Kidney epithelial cell (primary cell): ENCODE measurements around the gene ANKS1B. TPM values are rescaled to one million over a fixed set of nuclear protein-coding genes. Genes with fewer than 3 reads are reported as not detected.

Source experiments
- DNase-seq: peaks from one replicate; pipeline ENCODE4 v3.0.0-alpha.2; 2010; ENCODE audit warnings: low read depth
- H3K27me3 ChIP-seq: 2 replicates; pipeline ENCODE4 v1.6.0; 2011; ENCODE audit warnings: low read length; ENCODE audit not compliant: control insufficient read depth, insufficient read depth
- H3K36me3 ChIP-seq: 2 replicates; pipeline ENCODE4 v1.5.1; 2011; ENCODE audit warnings: low read length; ENCODE audit not compliant: control insufficient read depth, insufficient read depth
- H3K4me3 ChIP-seq: 2 replicates; pipeline ENCODE4 v1.5.1; 2011; ENCODE audit warnings: low read depth, mild to moderate bottlenecking, control low read depth, low read length
- total RNA-seq: library from RNA; depleted of rRNA; stranded (reverse); fragments of >200 nt; gene quantifications from 2 replicates; pipeline ENCODE4 v1.2.3, GENCODE V29; 2015
- TF ChIP-seq, protein P1 (sequence below): IDR thresholded peaks from 2 replicates; pipeline ENCODE4 v1.5.1; 2011; ENCODE audit warnings: mild to moderate bottlenecking, moderate library complexity, low read length, control low read depth, inconsistent platforms; ENCODE audit not compliant: insufficient read depth, poor library complexity, severe bottlenecking

ANKS1B gene
- total RNA-seq, 1 donor from 2014 or later, result 0.13 TPM

DNA sequence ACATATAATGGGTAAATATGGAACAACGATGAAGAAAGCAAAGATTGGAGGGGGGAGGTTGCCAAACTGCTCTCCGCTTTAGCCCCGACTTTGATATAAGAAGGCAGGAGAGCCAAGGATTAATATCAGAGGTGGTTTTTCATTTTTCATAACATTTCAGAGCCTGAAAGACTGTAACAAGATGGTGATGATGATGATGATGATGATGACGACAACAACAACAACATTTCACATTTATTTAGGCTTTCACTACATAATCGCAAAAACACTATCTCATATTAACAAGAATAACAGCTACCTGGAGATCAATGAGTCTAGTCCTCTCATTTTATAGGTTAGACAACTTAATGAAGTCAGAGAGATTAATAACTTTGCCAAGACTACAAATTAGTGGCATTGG, 86.1 kb downstream of the ANKS1B start:
- no peaks in the 10 kb centered on the region for H3K27me3 ChIP-seq
- H3K36me3 ChIP-seq, result no peaks in the 10 kb centered on the region
- no peak for DNase-seq
- H3K4me3 ChIP-seq, result no peak overlapping the region
- TF ChIP-seq, protein P1, sequence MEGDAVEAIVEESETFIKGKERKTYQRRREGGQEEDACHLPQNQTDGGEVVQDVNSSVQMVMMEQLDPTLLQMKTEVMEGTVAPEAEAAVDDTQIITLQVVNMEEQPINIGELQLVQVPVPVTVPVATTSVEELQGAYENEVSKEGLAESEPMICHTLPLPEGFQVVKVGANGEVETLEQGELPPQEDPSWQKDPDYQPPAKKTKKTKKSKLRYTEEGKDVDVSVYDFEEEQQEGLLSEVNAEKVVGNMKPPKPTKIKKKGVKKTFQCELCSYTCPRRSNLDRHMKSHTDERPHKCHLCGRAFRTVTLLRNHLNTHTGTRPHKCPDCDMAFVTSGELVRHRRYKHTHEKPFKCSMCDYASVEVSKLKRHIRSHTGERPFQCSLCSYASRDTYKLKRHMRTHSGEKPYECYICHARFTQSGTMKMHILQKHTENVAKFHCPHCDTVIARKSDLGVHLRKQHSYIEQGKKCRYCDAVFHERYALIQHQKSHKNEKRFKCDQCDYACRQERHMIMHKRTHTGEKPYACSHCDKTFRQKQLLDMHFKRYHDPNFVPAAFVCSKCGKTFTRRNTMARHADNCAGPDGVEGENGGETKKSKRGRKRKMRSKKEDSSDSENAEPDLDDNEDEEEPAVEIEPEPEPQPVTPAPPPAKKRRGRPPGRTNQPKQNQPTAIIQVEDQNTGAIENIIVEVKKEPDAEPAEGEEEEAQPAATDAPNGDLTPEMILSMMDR, result no peak

DNA sequence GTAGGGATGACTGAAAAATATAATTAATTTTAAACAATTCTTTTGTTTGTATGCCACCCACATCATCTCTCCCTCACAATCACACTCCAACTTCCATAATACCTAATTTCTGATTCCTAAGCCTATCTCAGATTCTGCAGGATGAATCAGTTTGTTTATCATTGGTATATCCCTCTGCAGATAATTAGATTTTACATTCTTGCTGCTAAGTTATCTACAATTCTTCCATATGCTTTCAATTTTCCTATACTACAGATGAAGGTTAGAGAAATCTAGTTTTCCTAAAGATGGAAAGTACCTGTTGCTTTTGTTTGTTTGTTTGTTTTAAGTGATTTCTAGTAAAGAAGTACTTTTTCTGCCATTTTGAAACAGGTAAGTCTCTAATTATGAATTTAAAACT, 105.3 kb downstream of the ANKS1B start:
- no peak for DNase-seq
- Histone ChIP-seq H3K4me3 (no peak overlapping the region), H3K36me3 (no peaks in the 10 kb centered on the region), H3K27me3 (no peaks in the 10 kb centered on the region)
- TF ChIP-seq, protein P1, result no peak

DNA sequence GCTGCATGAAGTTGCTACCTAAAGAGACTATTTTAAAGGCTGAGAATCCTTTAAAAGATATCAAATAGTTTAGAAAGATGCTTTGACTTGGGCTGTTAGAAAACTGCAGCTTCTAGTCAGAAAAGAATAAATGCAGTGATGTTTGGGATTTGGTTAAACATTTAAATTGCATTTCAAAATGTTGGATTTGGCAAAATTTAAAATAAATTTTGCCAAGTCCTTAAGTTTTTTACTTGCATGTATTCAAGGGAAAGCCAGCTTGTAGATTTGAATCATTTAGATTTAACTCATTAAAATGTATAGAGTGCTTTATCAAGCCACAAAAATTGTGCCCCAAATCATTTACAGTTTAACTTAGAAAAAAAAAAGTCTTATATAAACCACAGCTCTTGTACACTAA, 109.7 kb downstream of the ANKS1B start:
- Histone ChIP-seq H3K4me3 (no peak overlapping the region), H3K36me3 (no peaks in the 10 kb centered on the region), H3K27me3 (no peaks in the 10 kb centered on the region)
- TF ChIP-seq, protein P1, result no peak
- DNase-seq, result no peak

DNA sequence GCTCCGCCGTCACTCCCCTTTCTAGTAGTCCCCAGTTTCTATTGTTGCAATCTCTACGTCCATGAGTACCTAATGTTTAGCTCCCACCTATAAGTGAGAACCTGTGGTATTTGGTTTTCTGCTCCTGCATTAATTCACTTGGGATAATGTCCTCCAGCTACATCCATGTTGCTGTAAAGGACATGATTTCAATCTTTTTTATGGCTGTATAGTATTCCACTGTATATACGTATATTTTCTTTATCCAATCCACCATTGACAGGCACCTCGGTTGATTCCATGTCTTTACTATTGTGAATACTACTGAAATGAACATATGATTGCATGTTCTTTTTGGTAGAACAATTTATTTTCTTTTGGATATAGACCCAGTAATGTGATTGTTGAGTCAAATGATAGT, 114.7 kb downstream of the ANKS1B start:
- no peak overlapping the region for H3K4me3 ChIP-seq
- no peaks in the 10 kb centered on the region for H3K36me3 ChIP-seq
- no peaks in the 10 kb centered on the region for H3K27me3 ChIP-seq
- DNase-seq, result no peak
- TF ChIP-seq, protein P1, result no peak

DNA sequence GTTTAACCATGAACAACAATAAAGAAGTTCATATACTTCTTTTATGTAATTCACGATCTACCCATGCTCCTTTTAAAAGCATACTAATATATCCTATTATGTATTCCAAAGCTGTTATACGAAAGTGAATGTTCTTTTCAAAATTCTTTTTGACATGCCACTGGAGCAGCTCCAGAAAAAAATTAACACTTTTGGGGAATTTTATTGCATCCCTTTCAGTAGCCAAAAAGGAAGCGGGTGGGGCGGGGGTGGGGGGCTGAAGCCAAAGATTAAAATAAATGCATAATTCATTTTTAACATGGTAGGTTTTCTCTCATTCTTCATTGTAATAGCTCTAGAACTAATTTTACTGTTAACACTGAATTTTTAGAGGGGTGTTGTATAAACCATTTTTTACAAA, 123.0 kb downstream of the ANKS1B start:
- H3K27me3 ChIP-seq, result no peaks in the 10 kb centered on the region
- H3K36me3 ChIP-seq, result no peaks in the 10 kb centered on the region
- H3K4me3 ChIP-seq, result no peak overlapping the region
- TF ChIP-seq, protein P1, result no peak
- DNase-seq, result no peak

DNA sequence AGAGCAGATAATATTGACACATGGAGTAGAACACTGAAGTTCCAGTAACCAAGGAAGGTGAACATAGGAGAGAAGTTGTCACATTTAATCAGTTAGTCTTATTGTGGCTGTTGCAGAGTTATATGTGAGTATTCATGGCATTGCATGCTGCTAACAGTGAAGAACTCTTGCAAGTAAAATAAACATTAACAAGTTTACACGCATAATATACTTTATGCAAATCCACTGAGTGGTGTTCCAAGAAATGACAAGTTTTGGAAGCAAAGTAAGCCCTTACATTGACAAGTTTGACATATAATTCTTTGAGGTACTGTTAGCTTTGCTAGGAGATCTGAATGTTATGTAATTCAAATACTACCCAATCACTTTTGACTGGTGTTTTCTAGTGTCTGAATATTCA, 125.6 kb downstream of the ANKS1B start:
- TF ChIP-seq, protein P1, result no peak
- Histone ChIP-seq H3K36me3 (no peaks in the 10 kb centered on the region), H3K4me3 (no peak overlapping the region), H3K27me3 (no peaks in the 10 kb centered on the region)
- no peak for DNase-seq
